NCI-H1436 (cell line): ENCODE measurements around the gene LPP.
"Not testable (repeated sequence)": the region's sequence is repeated elsewhere in the genome, so short reads cannot be mapped to it uniquely, and the experiment has no call there.

Source experiments
- DNase-seq: peaks from one replicate; lab custom pipeline; 2025; lab: John Stamatoyannopoulos, UW

The LPP gene

GRCh38 chr3:188584958-188585689, 431.2 kb downstream of the LPP start:
- no peak for DNase-seq

DNA sequence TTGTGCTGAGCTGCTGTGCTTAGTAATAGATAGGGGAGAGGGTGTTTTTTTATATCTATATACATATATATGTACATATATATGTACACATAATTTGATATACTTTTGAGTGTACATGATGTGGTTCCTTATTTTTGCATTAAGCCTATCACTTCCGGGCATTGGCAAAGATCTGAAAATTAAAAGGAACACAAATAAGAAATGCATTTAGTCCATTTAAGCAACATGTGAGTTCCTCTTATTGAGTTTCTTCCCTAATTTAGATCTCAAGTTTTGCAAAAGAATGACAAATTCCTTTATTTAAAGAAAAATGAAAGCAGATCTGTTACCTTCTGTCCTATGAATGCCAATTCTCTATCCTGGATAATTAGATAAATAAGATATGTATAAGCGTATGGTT, 435.1 kb downstream of the LPP start:
- DNase-seq, result no peak

DNA sequence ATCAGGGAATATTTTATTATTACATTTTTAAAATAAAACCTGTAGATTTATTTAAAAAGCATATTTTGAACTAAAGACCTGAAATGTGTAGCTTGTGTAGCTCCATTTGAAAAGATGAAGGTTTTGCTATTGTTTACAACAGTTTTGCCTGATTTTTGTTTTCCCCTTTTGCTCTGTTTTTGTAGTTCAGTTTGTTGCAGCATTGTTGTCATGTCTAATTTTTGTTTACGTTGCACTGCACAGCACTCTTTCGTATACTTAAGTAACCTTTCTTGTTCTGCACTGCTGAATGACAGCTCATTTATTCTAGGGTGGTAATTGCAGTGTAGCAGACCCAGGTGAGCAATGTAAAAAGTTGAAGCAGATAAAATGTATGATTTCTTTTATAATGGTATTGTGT, 435.8 kb downstream of the LPP start:
- no peak for DNase-seq

DNA sequence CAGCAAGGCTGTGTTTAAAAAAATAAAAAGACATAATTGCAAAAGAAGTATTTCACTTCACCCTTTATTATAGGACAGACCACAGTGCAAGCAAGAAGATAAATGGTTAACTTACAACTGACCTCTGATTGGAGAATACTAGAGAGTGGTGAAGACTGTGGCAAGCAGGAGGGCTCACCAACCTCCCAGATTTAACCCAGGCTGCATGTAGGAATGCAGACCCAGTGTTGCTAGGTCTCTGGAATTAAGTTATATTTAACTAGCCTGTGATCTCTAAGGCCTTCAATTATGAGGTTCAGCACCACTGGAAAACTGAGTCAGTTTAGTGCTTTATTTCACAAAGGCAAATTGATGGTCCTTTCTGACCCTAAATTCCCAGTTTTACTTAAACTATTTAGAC, 436.6 kb downstream of the LPP start:
- DNase-seq, result no peak

GRCh38 chr3:188594139-188594538, 440.2 kb downstream of the LPP start:
- DNase-seq, result no peak

GRCh38 chr3:188595890-188596376, 442.0 kb downstream of the LPP start:
- DNase-seq, result no peak

DNA sequence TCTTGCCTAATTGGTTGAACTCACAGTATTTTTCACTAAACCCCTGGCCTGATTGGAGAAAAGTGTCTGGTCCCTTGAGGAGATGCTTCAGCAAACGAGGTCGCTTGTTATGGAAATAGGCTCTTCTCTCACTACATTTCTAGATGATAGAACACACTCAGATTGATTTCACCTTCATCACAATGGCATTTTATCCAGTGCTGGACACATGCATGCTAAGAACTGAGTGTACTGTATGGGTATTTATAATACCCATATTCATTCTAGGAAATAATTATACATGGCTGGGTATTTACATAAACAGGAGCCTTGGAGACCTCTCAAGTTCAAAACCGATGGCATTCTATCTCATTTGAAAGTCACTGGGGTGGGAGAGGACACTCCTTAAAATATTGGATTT, 444.9 kb downstream of the LPP start:
- no peak for DNase-seq

- no peak for DNase-seq
Measured at GRCh38 chr3:188602111-188602510, 448.2 kb downstream of the LPP start.

DNA sequence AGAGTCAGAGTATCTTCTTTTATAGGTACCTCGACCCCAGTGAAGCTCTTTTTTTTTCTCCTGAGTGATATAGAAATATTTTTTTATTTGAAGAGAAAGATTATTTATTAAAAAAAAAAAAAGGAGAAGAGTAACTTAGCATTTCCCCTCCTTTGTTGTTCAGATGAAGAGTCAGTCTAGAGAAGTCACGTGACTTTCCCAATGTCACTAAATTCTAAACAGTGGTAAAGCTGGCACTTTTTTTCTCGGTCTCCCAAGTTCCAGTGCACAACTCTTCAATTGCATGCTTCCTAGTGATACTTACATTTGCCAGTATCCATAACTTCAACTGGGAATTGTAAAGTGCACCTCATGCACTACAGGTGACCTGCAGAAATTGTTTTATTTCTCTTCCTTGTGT, 448.7 kb downstream of the LPP start:
- no peak for DNase-seq

DNA sequence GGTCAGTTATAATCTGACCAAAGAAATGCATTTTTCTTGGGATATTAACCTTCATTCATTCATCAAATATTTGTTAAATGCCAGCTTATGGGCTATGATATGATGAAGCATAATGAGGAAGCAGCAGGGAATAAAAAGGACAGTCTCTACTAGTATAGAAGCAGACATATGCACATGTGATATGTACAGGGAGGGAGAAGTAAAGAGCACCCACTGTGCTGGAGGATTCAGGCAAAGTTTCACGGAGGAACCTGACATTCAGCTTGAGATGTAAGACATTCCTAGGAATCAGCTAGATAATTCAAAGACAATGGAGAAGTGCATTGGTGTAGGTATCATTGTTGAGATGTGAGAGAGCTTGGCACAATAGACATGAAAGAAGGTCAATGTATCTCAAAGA, 450.7 kb downstream of the LPP start:
- no peak for DNase-seq

DNA sequence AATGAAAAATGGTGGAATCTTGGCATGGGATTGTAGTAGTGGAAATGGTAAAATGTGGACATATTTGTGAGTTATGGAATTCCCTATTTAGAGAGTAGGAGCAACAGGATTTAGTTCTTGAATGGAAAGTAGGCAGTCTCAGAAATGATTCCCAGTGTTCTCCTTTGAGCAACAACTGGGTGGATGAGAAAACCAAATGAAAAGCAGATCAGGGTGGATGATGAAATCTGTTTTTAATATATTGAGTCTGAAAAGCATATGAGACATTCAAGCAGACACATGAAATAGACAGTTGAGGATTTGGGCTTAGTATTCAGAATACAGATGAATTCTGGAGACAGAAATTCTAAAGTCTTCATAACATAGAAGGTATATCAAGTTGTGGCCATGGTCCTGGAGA, 451.3 kb downstream of the LPP start:
- no peak for DNase-seq

GRCh38 chr3:188605905-188606304, 451.9 kb downstream of the LPP start:
- no peak for DNase-seq

DNA sequence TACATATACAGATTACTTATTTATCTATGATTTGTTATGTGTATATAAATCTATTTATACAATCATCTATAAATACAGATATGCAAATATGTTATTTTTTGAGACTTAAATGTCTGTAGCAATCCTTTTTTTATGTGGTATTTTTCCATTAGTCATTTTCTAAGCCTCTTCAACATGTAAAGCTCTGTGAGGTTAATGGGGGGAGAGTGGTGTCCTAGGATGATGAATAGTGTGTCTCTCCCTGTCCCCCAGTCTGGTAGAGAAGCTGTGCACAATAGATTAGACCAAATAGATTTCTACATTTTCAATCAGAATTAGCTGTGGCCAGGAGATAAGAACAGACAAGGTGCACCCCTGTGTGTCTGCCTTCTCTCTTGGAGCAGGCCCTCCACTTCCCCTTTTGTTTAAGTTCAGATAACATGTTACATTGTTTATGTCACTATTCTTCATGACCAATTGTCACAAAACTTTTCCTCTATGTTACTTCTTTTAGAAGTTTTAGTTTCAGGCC, 453.9 kb downstream of the LPP start:
- DNase-seq, result no peak

DNA sequence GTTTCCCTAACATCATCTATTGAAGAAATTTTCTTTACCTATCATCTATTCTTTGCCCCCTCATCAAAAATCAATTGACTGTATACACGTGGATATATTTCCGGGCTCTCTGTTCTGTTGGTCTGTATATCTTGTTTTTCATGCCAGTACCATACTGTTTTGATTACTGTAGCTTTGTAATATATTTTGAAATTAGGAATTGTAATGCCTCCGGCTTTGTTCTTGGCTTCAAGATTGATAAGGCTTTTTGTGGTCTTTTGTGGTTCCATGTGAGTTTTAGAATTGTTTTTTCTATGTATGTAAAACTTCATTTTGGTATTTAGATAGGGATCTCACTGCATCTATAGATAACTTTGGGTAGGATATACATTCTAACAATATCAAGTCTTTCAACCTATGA, 454.4 kb downstream of the LPP start:
- no peak for DNase-seq

DNA sequence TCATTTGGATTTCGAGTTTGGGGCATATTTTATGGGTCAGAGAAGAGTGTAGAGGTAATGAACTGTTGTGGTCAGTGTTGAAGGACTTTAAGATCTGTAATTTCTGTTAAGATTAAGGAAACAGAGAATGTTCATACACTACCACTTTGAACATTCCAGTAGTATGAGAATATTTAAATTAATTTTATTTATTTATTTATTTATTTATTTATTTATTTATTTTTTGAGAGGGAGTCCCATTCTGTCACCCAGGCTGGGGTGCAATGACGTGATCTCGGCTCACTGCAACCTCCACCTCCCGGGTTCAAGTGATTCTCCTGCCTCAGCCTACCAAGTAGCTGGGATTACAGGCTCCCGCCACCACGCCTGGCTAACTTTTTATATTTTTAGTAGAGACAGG, 459.8 kb downstream of the LPP start:
- DNase-seq, result not testable (repeated sequence)

DNA sequence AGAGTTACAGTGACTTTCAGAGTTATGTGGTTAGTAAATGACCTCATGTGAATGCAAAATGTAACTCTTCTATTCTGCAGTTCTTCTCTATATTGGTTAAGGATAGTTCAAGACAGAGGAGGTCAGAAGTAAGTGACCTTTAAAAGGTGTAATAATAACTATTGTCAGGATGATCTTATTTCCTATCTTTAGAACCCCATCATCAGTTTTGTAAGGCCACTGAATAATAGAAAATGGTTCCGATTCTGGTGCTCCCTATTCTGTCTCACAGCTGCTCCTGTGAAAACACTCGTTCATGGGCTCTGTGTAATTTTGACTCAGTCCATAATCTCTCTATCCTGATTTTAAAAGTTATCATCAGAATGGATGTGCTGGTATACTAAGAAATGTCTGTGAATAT, 463.3 kb downstream of the LPP start:
- no peak for DNase-seq

GRCh38 chr3:188617988-188618701, 464.2 kb downstream of the LPP start:
- no peak for DNase-seq

DNA sequence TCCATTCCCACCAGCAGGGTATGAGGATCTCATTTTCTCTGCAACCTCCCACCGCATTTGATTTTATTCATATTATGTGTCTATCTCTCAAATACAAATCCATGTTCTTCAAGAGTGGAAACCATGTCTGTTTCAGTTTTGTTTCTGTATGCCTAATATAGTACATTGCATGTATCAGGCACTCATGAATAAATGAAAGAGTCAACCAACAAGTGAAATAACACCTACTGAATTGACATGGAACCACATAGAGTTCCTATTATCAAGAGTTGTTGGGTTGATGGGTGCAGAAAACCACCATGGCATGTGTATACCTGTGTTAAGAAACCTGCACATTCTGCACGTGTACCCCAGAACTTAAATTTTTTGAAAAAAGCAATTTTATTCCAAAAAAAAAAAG, 466.8 kb downstream of the LPP start:
- DNase-seq, result no peak

GRCh38 chr3:188624384-188624783, 470.4 kb downstream of the LPP start:
- no peak for DNase-seq

GRCh38 chr3:188624828-188625227, 470.9 kb downstream of the LPP start:
- DNase-seq, result no peak

DNA sequence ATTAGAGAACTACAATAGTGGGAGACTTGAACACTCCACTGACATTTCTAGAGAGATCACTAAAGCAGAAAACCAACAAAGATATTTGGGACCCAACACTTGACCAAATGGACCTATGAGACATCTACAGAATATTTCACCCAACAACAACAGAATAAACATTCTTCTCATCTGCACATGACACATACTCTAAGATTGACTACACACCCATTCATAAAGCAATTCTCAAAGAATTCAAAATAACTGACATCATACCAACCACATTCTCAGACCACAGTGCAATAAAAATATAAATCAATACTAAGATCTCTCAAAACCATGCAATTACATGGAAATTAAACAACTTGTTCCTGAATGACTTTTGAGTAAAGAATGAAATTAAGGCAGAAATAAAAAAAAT, 473.7 kb downstream of the LPP start:
- no peak for DNase-seq

DNA sequence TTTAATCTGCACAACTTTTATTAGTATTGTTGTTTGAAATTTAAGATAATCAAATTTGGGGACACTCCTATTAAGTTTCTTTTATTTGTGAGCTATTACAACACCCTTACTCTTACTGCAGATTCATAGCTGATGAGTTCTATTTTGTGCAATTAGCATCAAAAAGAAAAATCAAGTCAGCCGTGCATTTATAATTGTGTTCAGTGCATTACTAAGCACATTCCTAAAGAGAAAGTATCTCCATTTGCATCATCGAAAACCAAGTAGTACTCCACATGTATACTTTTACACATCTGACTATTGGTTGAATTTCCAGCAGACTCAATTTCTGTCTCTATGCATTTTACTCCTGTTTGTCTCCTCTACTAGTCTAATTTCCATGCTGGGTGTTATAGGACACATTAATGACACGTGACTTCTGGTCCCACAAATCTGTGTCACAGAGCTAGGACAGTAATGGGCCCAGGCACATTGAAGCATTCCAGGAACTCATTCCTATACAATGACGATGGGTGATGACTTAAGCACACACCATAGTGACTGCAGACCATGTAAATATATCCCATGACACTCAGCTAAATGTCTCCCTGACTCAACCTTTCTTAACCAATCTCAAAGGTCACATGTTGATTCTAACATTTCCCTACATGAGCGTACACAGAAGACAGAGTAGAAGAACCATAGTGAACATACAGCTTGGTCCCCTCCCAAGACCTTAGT, 477.5 kb downstream of the LPP start:
- DNase-seq, result no peak

- DNase-seq, result no peak
Measured at GRCh38 chr3:188633206-188633605, 479.2 kb downstream of the LPP start.
